Measurements from ENCODE around the gene NDRG3. TPM values are rescaled to one million over a fixed set of nuclear protein-coding genes. Genes with fewer than 3 reads are reported as not detected.

Gene NDRG3
- total RNA-seq, 2 experiments from 2014 or later = 19.2 to 19.3 TPM

- Mint-ChIP-seq H3K9me3 (no peaks in the 10 kb centered on the region), H3K27ac (no peak overlapping the region), H3K36me3 (ENCODE audit: low read depth) (no peaks in the 10 kb centered on the region), H3K27me3 (no peaks in the 10 kb centered on the region), H3K4me1 (ENCODE audit: low read depth) (no peaks in the 10 kb centered on the region), H3K4me3 (no peak overlapping the region)
- no peak for ATAC-seq
- CTCF ChIA-PET = interaction anchor here (0.6 kb wide), 1 partner anchor 39 kb away, joined by 3 read pairs; no protein-coding TSS in a partner anchor
- TF ChIP-seq, protein P1, sequence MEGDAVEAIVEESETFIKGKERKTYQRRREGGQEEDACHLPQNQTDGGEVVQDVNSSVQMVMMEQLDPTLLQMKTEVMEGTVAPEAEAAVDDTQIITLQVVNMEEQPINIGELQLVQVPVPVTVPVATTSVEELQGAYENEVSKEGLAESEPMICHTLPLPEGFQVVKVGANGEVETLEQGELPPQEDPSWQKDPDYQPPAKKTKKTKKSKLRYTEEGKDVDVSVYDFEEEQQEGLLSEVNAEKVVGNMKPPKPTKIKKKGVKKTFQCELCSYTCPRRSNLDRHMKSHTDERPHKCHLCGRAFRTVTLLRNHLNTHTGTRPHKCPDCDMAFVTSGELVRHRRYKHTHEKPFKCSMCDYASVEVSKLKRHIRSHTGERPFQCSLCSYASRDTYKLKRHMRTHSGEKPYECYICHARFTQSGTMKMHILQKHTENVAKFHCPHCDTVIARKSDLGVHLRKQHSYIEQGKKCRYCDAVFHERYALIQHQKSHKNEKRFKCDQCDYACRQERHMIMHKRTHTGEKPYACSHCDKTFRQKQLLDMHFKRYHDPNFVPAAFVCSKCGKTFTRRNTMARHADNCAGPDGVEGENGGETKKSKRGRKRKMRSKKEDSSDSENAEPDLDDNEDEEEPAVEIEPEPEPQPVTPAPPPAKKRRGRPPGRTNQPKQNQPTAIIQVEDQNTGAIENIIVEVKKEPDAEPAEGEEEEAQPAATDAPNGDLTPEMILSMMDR (IDR thresholded peaks at IDR 0.05) = no peak
- POLR2A ChIA-PET = no interaction called here
- DNase-seq = no peak
- intact Hi-C loops (cut with micrococcal nuclease) = no loop called here
These were observed 72.9 kb downstream of the NDRG3 start for GRCh38 chr20:36672991-36673390.

DNA sequence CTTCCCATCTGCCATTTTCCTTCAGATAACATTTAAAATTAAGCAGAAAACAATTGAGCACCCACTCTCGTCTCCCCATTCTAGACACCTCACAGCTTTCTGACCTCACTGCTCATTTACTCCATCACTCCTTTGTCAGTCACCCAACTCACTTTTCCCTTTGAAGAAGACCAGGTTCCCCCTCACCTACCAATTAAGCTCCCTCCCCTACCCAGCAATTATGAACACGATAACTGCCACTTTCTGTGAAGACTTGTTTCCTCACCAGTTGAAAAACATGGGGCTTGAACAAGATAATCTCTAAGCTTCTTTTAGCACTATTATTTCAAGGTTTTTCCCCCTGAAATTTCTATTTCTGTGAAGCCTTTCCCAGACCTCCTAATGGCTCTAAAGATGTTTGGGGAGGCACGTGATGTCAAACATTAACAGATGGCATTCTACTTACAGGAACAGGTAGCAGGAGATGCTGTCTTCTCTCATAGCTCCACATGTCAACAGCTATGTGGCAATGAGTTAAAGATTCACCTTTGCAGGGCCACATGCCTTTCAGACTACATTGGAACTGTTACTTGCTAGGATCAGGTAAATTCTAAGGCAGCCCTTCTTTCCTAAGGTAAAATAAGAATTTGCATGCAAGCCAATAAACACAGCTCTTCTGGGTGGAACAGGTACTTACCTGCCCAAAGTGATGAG lies 75.1 kb downstream of the NDRG3 start:
- ATAC-seq (no peak), DNase-seq (no peak)
- ChIA-PET CTCF (no interaction called here), POLR2A (no interaction called here)
- Mint-ChIP-seq H3K27ac (no peak overlapping the region), H3K4me3 (no peak overlapping the region), H3K9me3 (no peaks in the 10 kb centered on the region), H3K36me3 (ENCODE audit: low read depth) (no peaks in the 10 kb centered on the region), H3K27me3 (no peaks in the 10 kb centered on the region), H3K4me1 (ENCODE audit: low read depth) (no peaks in the 10 kb centered on the region)
- intact Hi-C loops (cut with micrococcal nuclease) = no loop called here
- TF ChIP-seq, protein P1 (IDR thresholded peaks at IDR 0.05) = no peak

DNA sequence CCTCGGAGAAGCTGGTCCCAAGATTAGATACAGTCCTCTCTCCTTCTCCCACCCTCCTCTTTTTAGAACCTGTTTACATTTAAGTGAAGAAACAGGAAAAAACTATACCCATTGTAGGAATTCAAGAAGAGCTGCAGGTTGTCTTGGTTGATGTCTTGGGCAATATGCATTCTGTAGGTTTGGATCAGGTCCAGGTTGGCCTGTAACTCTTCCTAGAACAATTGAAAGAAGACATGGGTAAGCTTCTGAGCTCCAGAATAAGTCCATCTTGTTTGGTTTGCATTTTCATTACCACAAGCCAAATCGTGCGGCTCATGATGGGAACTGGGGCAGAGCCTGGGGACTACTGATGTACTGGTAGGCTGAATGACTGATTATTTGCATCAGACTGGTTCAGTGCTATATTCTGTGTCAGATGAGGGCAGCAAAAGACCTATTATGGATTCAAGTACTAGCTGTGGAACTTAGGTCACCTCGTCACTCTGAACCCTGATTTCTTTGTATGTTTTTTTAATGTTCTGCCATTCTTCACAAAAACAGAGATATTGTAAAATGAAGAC lies 79.6 kb downstream of the NDRG3 start:
- ChIA-PET CTCF (interaction anchor here (1.0 to 3.2 kb wide), 9 partner anchors 10 to 222 kb away, joined by 3 to 11 read pairs (median 5); no protein-coding TSS in a partner anchor), POLR2A (interaction anchor here (0.5 to 0.9 kb wide), 2 partner anchors 15 to 47 kb away, joined by 3 read pairs; no protein-coding TSS in a partner anchor)
- intact Hi-C loops (cut with micrococcal nuclease) = no loop called here
- no peak for DNase-seq
- Mint-ChIP-seq H3K4me3 (no peak overlapping the region), H3K9me3 (no peaks in the 10 kb centered on the region), H3K27ac (no peak overlapping the region), H3K27me3 (no peaks in the 10 kb centered on the region), H3K36me3 (ENCODE audit: low read depth) (no peaks in the 10 kb centered on the region), H3K4me1 (ENCODE audit: low read depth) (no peaks in the 10 kb centered on the region)
- no peak for ATAC-seq
- TF ChIP-seq, protein P1 (IDR thresholded peaks at IDR 0.05) = no peak

DNA sequence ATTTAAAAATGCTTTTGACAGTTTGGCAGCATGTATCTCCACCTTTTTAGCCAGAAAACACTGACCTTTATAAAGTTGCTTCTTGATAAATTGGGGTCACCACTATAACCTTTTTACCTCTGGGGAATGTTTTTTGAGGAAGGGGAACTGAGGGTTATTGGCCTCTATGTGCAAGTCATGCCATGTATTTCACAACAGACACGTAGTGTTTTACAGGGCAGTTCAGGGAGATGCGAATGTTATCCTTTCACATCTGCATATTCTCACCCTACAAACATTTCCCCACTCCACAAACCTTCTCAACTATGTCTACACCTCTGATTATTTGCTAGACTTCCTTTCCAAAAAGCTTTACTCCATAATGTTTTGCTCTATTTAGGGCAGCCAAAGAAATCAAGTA lies 82.9 kb downstream of the NDRG3 start:
- Mint-ChIP-seq H3K27ac (no peak overlapping the region), H3K27me3 (no peaks in the 10 kb centered on the region), H3K4me3 (no peak overlapping the region), H3K4me1 (ENCODE audit: low read depth) (peaks cover 8% of the 10 kb centered on the region), H3K9me3 (no peaks in the 10 kb centered on the region), H3K36me3 (ENCODE audit: low read depth) (peaks cover 6% of the 10 kb centered on the region)
- TF ChIP-seq, protein P1 (IDR thresholded peaks at IDR 0.05) = no peak
- POLR2A ChIA-PET = no interaction called here
- CTCF ChIA-PET = no interaction called here
- intact Hi-C loops (cut with micrococcal nuclease) = no loop called here
- ATAC-seq = no peak
- no peak for DNase-seq

GRCh38 chr20:36658300-36658699 lies 87.6 kb downstream of the NDRG3 start:
- Mint-ChIP-seq H3K9me3 (no peaks in the 10 kb centered on the region), H3K36me3 (ENCODE audit: low read depth) (peaks cover 6% of the 10 kb centered on the region), H3K4me1 (ENCODE audit: low read depth) (peaks cover 12% of the 10 kb centered on the region), H3K27ac (peak overlapping the region; percentile 54), H3K4me3 (peak overlapping the region; percentile 28), H3K27me3 (no peaks in the 10 kb centered on the region)
- ChIA-PET CTCF (interaction anchor here (1.0 to 2.1 kb wide), 2 partner anchors 71 to 151 kb away, joined by 3 to 5 read pairs; no protein-coding TSS in a partner anchor), POLR2A (interaction anchor here (0.5 to 5.4 kb wide), 2 partner anchors 13 to 524 kb away, joined by 5 to 37 read pairs; partner anchors contain the start of gene SLA2)
- ATAC-seq (peak; percentile 74), DNase-seq (peak; percentile 31)
- intact Hi-C loops (cut with micrococcal nuclease) = no loop called here
- TF ChIP-seq, protein P1 (IDR thresholded peaks at IDR 0.05) = no peak
